Measurements from ENCODE around the gene NUDCD2.
A peak's percentile ranks its signal among the peaks of the same experiment; 100 is the strongest.

Gene NUDCD2

GRCh38 chr5:163496286-163496685, 36.4 kb upstream of the NUDCD2 start:
- no peak for TF ChIP-seq CTCF (IDR thresholded peaks at IDR 0.05; ENCODE audit: low read depth, low read length)
- peak; percentile 16 to 67 for DNase-seq (ENCODE audit: low read depth in 2 of 2)
- H3K4me3 ChIP-seq (replicated peaks in 1 of 2; ENCODE audit: low read depth in 2 of 2, low read length in 2 of 2): no peak overlapping the region

- H3K4me3 ChIP-seq (replicated peaks in 1 of 2; ENCODE audit: low read depth in 2 of 2, low read length in 2 of 2): no peak overlapping the region
- DNase-seq (ENCODE audit: low read depth in 2 of 2): no peak
- TF ChIP-seq CTCF (IDR thresholded peaks at IDR 0.05; ENCODE audit: low read depth, low read length): no peak
Observed at GRCh38 chr5:163489745-163490075, 29.8 kb upstream of the NUDCD2 start.

GRCh38 chr5:163489055-163489744, 29.3 kb upstream of the NUDCD2 start:
- peak; percentile 31 for TF ChIP-seq CTCF (IDR thresholded peaks at IDR 0.05; ENCODE audit: low read depth, low read length)
- peak; percentile 35 to 57 for DNase-seq (ENCODE audit: low read depth in 2 of 2)
- no peak overlapping the region for H3K4me3 ChIP-seq (replicated peaks in 1 of 2; ENCODE audit: low read depth in 2 of 2, low read length in 2 of 2)

GRCh38 chr5:163478982-163479271, 19.0 kb upstream of the NUDCD2 start:
- no peak for DNase-seq (ENCODE audit: low read depth in 2 of 2)
- no peak overlapping the region for H3K4me3 ChIP-seq (replicated peaks in 1 of 2; ENCODE audit: low read depth in 2 of 2, low read length in 2 of 2)
- TF ChIP-seq CTCF (IDR thresholded peaks at IDR 0.05; ENCODE audit: low read depth, low read length): no peak

GRCh38 chr5:163478126-163478981, 18.5 kb upstream of the NUDCD2 start:
- no peak for TF ChIP-seq CTCF (IDR thresholded peaks at IDR 0.05; ENCODE audit: low read depth, low read length)
- no peak overlapping the region for H3K4me3 ChIP-seq (replicated peaks in 1 of 2; ENCODE audit: low read depth in 2 of 2, low read length in 2 of 2)
- peak in 1 of 2 donors; percentile 47 for DNase-seq (ENCODE audit: low read depth in 2 of 2)

- no peak overlapping the region for H3K4me3 ChIP-seq (replicated peaks in 1 of 2; ENCODE audit: low read depth in 2 of 2, low read length in 2 of 2)
- no peak for TF ChIP-seq CTCF (IDR thresholded peaks at IDR 0.05; ENCODE audit: low read depth, low read length)
- DNase-seq (ENCODE audit: low read depth in 2 of 2): no peak
Observed at GRCh38 chr5:163475411-163475810, 15.5 kb upstream of the NUDCD2 start.
